ENCODE measurements around the gene WDR20. TPM values are rescaled to one million over a fixed set of nuclear protein-coding genes. Genes with fewer than 3 reads are reported as not detected.

WDR20 gene
- total RNA-seq, 1 experiment from 2014 or later = 25.6 TPM

DNA sequence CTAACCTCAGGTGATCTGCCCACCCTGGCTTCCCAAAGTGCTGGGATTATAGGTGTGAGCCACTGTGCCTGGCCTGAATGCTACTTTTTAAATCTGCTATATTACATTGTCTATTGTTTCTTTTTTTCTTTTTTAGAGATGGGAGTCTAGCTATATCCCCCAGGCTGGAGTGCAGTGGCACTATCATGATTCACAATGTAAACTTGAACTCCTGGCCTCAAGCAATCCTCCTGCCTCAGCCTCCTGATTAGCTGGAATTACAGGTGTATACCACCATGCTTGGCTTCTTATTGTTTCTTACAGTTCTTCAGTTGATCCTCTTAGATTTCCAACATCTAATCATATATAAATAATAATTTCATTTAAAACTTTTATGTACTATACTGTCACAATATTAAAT is 15.3 kb upstream of the WDR20 start:
- peaks cover 6% of the 10 kb centered on the region; the same call in 1 of the 2 replicates for H3K9me3 Mint-ChIP-seq
- H3K4me3 Mint-ChIP-seq = no peak overlapping the region
- H3K36me3 Mint-ChIP-seq = no peaks in the 10 kb centered on the region
- CTCF ChIA-PET = no interaction called here
- no peak overlapping the region for H3K27ac Mint-ChIP-seq
- peaks cover 20% of the 10 kb centered on the region for H3K4me1 Mint-ChIP-seq
- DNase-seq (ENCODE audit: low spot score) (no peak), ATAC-seq (no peak)
- POLR2A ChIA-PET = interaction anchor here (0.7 kb wide), 1 partner anchor 139 kb away, joined by 6 read pairs; no protein-coding TSS in a partner anchor
- H3K27me3 Mint-ChIP-seq (ENCODE audit: low read depth) = no peaks in the 10 kb centered on the region
- TF ChIP-seq ESRRA (CRISPR knock-in tag; IDR thresholded peaks at IDR 0.05; ENCODE audit: borderline replicate concordance) (no peak), RELA (CRISPR knock-in tag; IDR thresholded peaks at IDR 0.05; ENCODE audit: borderline replicate concordance) (no peak), FOXJ3 (CRISPR knock-in tag; IDR thresholded peaks at IDR 0.05; ENCODE audit: borderline replicate concordance) (no peak), EMX1 (CRISPR knock-in tag; IDR thresholded peaks at IDR 0.05) (no peak), ZNF232 (CRISPR knock-in tag; IDR thresholded peaks at IDR 0.05) (no peak), ZNF121 (CRISPR knock-in tag; IDR thresholded peaks at IDR 0.05) (no peak), RORB (CRISPR knock-in tag; IDR thresholded peaks at IDR 0.05) (no peak)
- TF ChIP-seq, protein P1, sequence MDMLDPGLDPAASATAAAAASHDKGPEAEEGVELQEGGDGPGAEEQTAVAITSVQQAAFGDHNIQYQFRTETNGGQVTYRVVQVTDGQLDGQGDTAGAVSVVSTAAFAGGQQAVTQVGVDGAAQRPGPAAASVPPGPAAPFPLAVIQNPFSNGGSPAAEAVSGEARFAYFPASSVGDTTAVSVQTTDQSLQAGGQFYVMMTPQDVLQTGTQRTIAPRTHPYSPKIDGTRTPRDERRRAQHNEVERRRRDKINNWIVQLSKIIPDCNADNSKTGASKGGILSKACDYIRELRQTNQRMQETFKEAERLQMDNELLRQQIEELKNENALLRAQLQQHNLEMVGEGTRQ (CRISPR knock-in tag; IDR thresholded peaks at IDR 0.05) = no peak
- TF ChIP-seq, protein P2, sequence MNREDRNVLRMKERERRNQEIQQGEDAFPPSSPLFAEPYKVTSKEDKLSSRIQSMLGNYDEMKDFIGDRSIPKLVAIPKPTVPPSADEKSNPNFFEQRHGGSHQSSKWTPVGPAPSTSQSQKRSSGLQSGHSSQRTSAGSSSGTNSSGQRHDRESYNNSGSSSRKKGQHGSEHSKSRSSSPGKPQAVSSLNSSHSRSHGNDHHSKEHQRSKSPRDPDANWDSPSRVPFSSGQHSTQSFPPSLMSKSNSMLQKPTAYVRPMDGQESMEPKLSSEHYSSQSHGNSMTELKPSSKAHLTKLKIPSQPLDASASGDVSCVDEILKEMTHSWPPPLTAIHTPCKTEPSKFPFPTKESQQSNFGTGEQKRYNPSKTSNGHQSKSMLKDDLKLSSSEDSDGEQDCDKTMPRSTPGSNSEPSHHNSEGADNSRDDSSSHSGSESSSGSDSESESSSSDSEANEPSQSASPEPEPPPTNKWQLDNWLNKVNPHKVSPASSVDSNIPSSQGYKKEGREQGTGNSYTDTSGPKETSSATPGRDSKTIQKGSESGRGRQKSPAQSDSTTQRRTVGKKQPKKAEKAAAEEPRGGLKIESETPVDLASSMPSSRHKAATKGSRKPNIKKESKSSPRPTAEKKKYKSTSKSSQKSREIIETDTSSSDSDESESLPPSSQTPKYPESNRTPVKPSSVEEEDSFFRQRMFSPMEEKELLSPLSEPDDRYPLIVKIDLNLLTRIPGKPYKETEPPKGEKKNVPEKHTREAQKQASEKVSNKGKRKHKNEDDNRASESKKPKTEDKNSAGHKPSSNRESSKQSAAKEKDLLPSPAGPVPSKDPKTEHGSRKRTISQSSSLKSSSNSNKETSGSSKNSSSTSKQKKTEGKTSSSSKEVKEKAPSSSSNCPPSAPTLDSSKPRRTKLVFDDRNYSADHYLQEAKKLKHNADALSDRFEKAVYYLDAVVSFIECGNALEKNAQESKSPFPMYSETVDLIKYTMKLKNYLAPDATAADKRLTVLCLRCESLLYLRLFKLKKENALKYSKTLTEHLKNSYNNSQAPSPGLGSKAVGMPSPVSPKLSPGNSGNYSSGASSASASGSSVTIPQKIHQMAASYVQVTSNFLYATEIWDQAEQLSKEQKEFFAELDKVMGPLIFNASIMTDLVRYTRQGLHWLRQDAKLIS (CRISPR knock-in tag; IDR thresholded peaks at IDR 0.05; ENCODE audit: borderline replicate concordance) = no peak
- TF ChIP-seq, protein P3, sequence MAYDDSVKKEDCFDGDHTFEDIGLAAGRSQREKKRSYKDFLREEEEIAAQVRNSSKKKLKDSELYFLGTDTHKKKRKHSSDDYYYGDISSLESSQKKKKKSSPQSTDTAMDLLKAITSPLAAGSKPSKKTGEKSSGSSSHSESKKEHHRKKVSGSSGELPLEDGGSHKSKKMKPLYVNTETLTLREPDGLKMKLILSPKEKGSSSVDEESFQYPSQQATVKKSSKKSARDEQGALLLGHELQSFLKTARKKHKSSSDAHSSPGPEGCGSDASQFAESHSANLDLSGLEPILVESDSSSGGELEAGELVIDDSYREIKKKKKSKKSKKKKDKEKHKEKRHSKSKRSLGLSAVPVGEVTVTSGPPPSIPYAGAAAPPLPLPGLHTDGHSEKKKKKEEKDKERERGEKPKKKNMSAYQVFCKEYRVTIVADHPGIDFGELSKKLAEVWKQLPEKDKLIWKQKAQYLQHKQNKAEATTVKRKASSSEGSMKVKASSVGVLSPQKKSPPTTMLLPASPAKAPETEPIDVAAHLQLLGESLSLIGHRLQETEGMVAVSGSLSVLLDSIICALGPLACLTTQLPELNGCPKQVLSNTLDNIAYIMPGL (CRISPR knock-in tag; IDR thresholded peaks at IDR 0.05) = no peak

DNA sequence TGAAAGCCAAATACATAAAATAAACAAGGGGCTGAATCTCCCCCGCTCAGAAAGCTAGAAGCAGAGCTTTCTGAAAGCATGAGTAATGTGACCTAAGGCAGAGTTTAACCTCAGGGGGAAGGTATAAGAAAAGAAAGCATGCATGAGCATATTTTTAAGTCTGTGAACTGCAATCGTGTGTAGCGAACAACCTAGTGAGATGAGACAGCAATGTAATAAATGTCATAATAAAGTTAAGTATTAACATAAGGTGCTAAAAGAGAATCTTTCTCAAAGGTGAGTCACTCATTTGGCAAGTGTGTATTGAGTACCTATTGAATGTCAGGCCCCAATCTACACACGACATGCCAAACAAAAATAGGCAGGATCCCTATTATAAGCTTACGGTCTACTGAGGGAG is 14.2 kb upstream of the WDR20 start:
- Mint-ChIP-seq H3K9me3 (peaks cover 6% of the 10 kb centered on the region; the same call in 1 of the 2 replicates), H3K4me3 (no peak overlapping the region), H3K27me3 (ENCODE audit: low read depth) (no peaks in the 10 kb centered on the region), H3K4me1 (peaks cover 20% of the 10 kb centered on the region), H3K27ac (peak overlapping the region; percentile 38), H3K36me3 (no peaks in the 10 kb centered on the region)
- peak; percentile 22; the same call in 1 of the 2 replicates for ATAC-seq
- ChIA-PET CTCF (no interaction called here), POLR2A (interaction anchor here (0.6 to 1.1 kb wide), 2 partner anchors 14 to 151 kb away, joined by 3 to 4 read pairs; partner anchors contain the start of gene WDR20)
- no peak for DNase-seq (ENCODE audit: low spot score)
- TF ChIP-seq, protein P3 (CRISPR knock-in tag; IDR thresholded peaks at IDR 0.05) = no peak
- TF ChIP-seq, protein P4, sequence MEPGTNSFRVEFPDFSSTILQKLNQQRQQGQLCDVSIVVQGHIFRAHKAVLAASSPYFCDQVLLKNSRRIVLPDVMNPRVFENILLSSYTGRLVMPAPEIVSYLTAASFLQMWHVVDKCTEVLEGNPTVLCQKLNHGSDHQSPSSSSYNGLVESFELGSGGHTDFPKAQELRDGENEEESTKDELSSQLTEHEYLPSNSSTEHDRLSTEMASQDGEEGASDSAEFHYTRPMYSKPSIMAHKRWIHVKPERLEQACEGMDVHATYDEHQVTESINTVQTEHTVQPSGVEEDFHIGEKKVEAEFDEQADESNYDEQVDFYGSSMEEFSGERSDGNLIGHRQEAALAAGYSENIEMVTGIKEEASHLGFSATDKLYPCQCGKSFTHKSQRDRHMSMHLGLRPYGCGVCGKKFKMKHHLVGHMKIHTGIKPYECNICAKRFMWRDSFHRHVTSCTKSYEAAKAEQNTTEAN (CRISPR knock-in tag; IDR thresholded peaks at IDR 0.05) = no peak
- TF ChIP-seq, protein P5, sequence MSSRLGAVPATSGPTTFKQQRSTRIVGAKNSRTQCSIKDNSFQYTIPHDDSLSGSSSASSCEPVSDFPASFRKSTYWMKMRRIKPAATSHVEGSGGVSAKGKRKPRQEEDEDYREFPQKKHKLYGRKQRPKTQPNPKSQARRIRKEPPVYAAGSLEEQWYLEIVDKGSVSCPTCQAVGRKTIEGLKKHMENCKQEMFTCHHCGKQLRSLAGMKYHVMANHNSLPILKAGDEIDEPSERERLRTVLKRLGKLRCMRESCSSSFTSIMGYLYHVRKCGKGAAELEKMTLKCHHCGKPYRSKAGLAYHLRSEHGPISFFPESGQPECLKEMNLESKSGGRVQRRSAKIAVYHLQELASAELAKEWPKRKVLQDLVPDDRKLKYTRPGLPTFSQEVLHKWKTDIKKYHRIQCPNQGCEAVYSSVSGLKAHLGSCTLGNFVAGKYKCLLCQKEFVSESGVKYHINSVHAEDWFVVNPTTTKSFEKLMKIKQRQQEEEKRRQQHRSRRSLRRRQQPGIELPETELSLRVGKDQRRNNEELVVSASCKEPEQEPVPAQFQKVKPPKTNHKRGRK (CRISPR knock-in tag; IDR thresholded peaks at IDR 0.05; ENCODE audit: borderline replicate concordance) = no peak
- TF ChIP-seq CBFB (CRISPR knock-in tag; IDR thresholded peaks at IDR 0.05; ENCODE audit: low read depth) (no peak), TEAD4 (CRISPR knock-in tag; IDR thresholded peaks at IDR 0.05) (no peak), CREB1 (CRISPR knock-in tag; IDR thresholded peaks at IDR 0.05) (no peak)
- TF ChIP-seq, protein P6, sequence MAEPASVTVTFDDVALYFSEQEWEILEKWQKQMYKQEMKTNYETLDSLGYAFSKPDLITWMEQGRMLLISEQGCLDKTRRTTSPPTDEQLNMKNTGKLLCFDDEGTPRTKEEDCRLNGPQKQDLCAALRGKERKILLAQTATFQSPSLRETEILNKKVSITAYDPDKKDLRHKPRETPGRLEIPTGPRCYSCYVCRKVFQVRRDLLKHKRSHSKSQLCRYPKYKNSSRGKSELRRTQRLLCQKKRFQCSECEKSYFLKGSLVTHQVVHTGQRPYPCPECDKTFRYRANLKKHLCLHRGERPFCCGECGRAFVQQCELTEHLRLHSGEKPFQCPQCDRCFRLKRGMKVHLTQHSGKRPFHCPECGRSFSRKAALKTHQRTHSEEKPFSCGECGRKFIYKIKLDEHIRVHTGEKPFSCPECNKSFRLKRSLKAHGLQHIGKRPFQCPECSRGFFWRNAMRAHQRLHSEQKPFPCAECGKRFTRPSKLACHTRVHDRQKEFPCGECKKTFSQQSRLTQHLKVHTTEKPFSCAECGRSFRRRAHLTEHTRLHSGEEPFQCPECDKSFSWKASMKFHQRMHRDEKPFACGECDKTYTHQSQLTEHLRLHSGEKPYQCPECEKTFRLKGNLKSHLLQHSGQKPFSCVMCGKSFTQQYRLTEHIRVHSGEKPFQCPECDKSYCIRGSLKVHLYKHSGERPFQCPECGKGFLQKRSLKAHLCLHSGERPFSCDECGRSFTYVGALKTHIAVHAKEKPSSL (CRISPR knock-in tag; conservative IDR thresholded peaks at IDR 0.05) = no peak

All from WTC11 (cell line).